Measurements from ENCODE around the gene ADGRG2.

ADGRG2 gene

DNA sequence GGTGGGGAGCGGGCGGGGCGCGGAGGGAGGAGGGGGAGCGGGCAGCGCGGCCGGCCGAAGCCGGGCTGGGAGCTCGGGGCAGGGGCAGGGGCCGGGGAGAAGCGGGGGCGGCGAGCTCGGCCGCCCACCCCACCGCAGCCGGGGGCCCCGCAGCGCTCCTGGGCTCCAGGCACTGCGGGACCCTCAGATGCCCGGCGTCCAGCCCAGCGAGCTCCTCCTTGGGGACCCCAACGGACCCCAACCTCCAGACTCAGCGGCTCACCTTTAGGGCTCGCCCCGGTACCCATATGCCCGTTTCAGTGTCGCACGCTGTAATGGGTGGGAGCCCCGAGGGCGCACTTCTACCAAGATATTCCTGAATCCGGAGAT lies 357 bp upstream of the ADGRG2 start:
- Histone ChIP-seq H3K4me1 (ENCODE audit: control insufficient read depth, low read depth, low read length) (no peaks in the 10 kb centered on the region), H3K18ac (ENCODE audit: low read length) (peak overlapping the region; percentile 64), H3K9ac (ENCODE audit: low read length) (no peak overlapping the region), H3K27ac (ENCODE audit: low read depth, low read length) (no peak overlapping the region), H4K5ac (ENCODE audit: low read length) (no peak overlapping the region), H2BK15ac (replicated peaks; ENCODE audit: low read depth) (no peak overlapping the region), H3K4me2 (ENCODE audit: low read length) (peak overlapping the region; percentile 19), H3K4ac (ENCODE audit: low read depth, low read length) (no peak overlapping the region), H3K79me2 (ENCODE audit: control insufficient read depth, insufficient read depth, low read length) (no peaks in the 10 kb centered on the region), H2AK5ac (ENCODE audit: low read length) (no peak overlapping the region), H3K79me1 (ENCODE audit: low read length) (no peaks in the 10 kb centered on the region), H3K4me3 (ENCODE audit: low read length) (no peak overlapping the region), H3K56ac (ENCODE audit: low read length) (peak overlapping the region; percentile 42), H2BK5ac (ENCODE audit: low read length) (no peak overlapping the region), H4K8ac (ENCODE audit: low read depth, low read length) (no peak overlapping the region), H3K36me3 (ENCODE audit: control insufficient read depth, insufficient read depth, low read length) (no peaks in the 10 kb centered on the region), H3K27me3 (ENCODE audit: insufficient read depth, low read length, poor library complexity) (no peaks in the 10 kb centered on the region), H2BK120ac (ENCODE audit: low read depth, low read length) (peak overlapping the region; percentile 28), H3K23ac (ENCODE audit: low read length) (no peak overlapping the region)
- WGBS (ENCODE audit: extremely low coverage, insufficient coverage, low lambda C conversion rate): no CpG with 5 or more reads among the region's 35 CpGs
- DNase-seq: no peak

DNA sequence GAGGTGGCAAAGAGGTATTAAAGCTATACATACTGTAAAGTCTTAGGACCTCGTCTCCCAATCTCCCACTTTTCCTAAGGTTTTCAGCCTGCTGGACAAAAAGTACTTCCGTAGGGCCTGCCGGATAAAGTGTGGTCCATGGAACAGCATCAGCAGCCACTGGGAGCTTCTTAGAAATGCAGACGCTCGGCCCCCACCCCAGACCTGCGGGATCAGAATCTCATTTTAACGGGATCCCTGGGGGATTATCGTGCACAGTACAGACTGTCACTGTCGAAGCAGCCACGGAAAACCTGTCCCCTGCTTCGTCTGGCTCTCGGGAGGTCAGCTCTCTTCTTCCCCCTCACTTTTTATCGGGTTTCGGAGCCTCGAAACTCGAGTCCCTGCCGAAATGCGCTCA lies 802 bp downstream of the ADGRG2 start:
- Histone ChIP-seq H2BK5ac (ENCODE audit: low read length) (no peak overlapping the region), H3K18ac (ENCODE audit: low read length) (peak overlapping the region; percentile 64), H2BK15ac (replicated peaks; ENCODE audit: low read depth) (no peak overlapping the region), H3K4me1 (ENCODE audit: control insufficient read depth, low read depth, low read length) (no peaks in the 10 kb centered on the region), H4K5ac (ENCODE audit: low read length) (no peak overlapping the region), H3K79me1 (ENCODE audit: low read length) (no peaks in the 10 kb centered on the region), H3K23ac (ENCODE audit: low read length) (no peak overlapping the region), H3K27ac (ENCODE audit: low read depth, low read length) (no peak overlapping the region), H3K4me3 (ENCODE audit: low read length) (no peak overlapping the region), H3K36me3 (ENCODE audit: control insufficient read depth, insufficient read depth, low read length) (no peaks in the 10 kb centered on the region), H3K9ac (ENCODE audit: low read length) (peak overlapping the region; percentile 54), H3K56ac (ENCODE audit: low read length) (peak overlapping the region; percentile 67), H3K79me2 (ENCODE audit: control insufficient read depth, insufficient read depth, low read length) (no peaks in the 10 kb centered on the region), H2BK120ac (ENCODE audit: low read depth, low read length) (no peak overlapping the region), H2AK5ac (ENCODE audit: low read length) (no peak overlapping the region), H3K4me2 (ENCODE audit: low read length) (peak overlapping the region; percentile 38), H4K8ac (ENCODE audit: low read depth, low read length) (no peak overlapping the region), H3K27me3 (ENCODE audit: insufficient read depth, low read length, poor library complexity) (no peaks in the 10 kb centered on the region), H3K4ac (ENCODE audit: low read depth, low read length) (no peak overlapping the region)
- WGBS (ENCODE audit: extremely low coverage, insufficient coverage, low lambda C conversion rate): no CpG with 5 or more reads among the region's 18 CpGs
- no peak for DNase-seq

DNA sequence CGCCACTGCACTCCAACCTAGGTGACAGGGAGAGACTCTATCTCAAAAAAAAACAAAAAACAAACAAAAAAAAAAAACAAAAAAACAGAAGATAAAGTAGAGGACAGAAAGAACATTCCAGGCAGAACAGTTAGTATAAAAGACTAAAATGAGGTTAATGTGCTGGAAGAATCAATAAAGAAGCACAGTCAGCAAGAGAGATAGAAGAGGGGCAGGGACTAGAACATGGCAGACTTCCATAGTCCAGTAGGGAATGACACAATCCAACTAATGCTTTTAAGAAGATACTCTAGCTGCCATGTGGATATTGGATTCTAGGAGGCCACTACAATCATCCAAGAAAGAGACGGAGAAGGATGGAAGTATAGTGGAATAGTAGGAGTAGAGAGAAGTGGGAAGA lies 11.6 kb downstream of the ADGRG2 start:
- Histone ChIP-seq H3K18ac (ENCODE audit: low read length) (no peak overlapping the region), H3K4ac (ENCODE audit: low read depth, low read length) (no peak overlapping the region), H3K36me3 (ENCODE audit: control insufficient read depth, insufficient read depth, low read length) (no peaks in the 10 kb centered on the region), H4K8ac (ENCODE audit: low read depth, low read length) (no peak overlapping the region), H3K4me2 (ENCODE audit: low read length) (no peak overlapping the region), H3K56ac (ENCODE audit: low read length) (no peak overlapping the region), H3K27ac (ENCODE audit: low read depth, low read length) (no peak overlapping the region), H3K4me1 (ENCODE audit: control insufficient read depth, low read depth, low read length) (no peaks in the 10 kb centered on the region), H2AK5ac (ENCODE audit: low read length) (no peak overlapping the region), H3K79me2 (ENCODE audit: control insufficient read depth, insufficient read depth, low read length) (no peaks in the 10 kb centered on the region), H2BK5ac (ENCODE audit: low read length) (no peak overlapping the region), H2BK15ac (replicated peaks; ENCODE audit: low read depth) (no peak overlapping the region), H3K4me3 (ENCODE audit: low read length) (no peak overlapping the region), H2BK120ac (ENCODE audit: low read depth, low read length) (no peak overlapping the region), H3K79me1 (ENCODE audit: low read length) (no peaks in the 10 kb centered on the region), H3K9ac (ENCODE audit: low read length) (no peak overlapping the region), H3K27me3 (ENCODE audit: insufficient read depth, low read length, poor library complexity) (no peaks in the 10 kb centered on the region), H3K23ac (ENCODE audit: low read length) (no peak overlapping the region), H4K5ac (ENCODE audit: low read length) (no peak overlapping the region)
- WGBS (ENCODE audit: extremely low coverage, insufficient coverage, low lambda C conversion rate): 100% methylated on average over 1 of the region's 2 CpGs
- no peak for DNase-seq

DNA sequence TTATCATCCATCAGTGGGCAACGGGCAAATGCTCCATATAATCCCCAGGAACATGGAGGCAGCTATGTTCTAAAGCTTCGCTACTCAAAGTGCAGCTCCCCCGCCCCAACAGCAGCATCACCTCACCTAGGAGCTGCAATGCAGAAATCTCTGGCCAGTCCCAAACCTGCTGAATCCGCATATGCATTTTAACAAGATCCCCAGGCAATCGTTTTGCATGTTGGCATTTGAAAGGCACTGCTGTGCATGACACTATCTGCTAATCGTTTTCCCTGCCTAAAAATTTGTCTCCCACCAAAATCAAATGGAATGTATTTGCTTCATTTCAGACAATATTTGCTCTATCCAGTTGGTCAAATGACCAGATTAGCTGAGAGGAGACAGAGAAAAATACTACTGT lies 15.2 kb downstream of the ADGRG2 start:
- Histone ChIP-seq H4K8ac (ENCODE audit: low read depth, low read length) (no peak overlapping the region), H3K79me1 (ENCODE audit: low read length) (no peaks in the 10 kb centered on the region), H3K27ac (ENCODE audit: low read depth, low read length) (no peak overlapping the region), H3K27me3 (ENCODE audit: insufficient read depth, low read length, poor library complexity) (no peaks in the 10 kb centered on the region), H2BK15ac (replicated peaks; ENCODE audit: low read depth) (no peak overlapping the region), H3K18ac (ENCODE audit: low read length) (no peak overlapping the region), H4K5ac (ENCODE audit: low read length) (no peak overlapping the region), H3K4me1 (ENCODE audit: control insufficient read depth, low read depth, low read length) (no peaks in the 10 kb centered on the region), H3K4me2 (ENCODE audit: low read length) (no peak overlapping the region), H3K9ac (ENCODE audit: low read length) (no peak overlapping the region), H3K4me3 (ENCODE audit: low read length) (no peak overlapping the region), H2BK5ac (ENCODE audit: low read length) (no peak overlapping the region), H3K56ac (ENCODE audit: low read length) (no peak overlapping the region), H2BK120ac (ENCODE audit: low read depth, low read length) (no peak overlapping the region), H3K79me2 (ENCODE audit: control insufficient read depth, insufficient read depth, low read length) (no peaks in the 10 kb centered on the region), H3K23ac (ENCODE audit: low read length) (no peak overlapping the region), H3K36me3 (ENCODE audit: control insufficient read depth, insufficient read depth, low read length) (no peaks in the 10 kb centered on the region), H2AK5ac (ENCODE audit: low read length) (no peak overlapping the region), H3K4ac (ENCODE audit: low read depth, low read length) (no peak overlapping the region)
- no CpG with 5 or more reads among the region's 6 CpGs for WGBS (ENCODE audit: extremely low coverage, insufficient coverage, low lambda C conversion rate)
- DNase-seq: peak; percentile 62

DNA sequence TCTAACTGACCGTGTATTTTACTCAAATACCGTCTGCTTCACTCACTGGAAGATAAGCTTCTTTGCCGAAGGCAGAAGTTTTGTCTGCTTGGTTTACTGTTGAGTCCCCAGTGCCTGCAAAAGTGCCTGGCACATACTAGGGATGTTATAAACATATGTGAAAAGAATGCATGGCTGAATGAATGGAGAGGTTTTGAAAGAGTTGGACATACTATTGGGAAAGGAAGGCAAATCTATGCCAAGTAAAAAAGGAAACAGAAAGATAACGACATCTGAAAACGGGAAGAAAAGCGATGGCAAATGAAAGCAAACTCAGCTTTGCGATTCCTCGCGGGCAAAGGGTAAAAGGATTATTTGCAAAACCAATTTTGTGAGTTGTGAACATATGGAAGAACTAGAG lies 21.7 kb downstream of the ADGRG2 start:
- Histone ChIP-seq H4K8ac (ENCODE audit: low read depth, low read length) (no peak overlapping the region), H3K27me3 (ENCODE audit: insufficient read depth, low read length, poor library complexity) (no peaks in the 10 kb centered on the region), H3K79me1 (ENCODE audit: low read length) (no peaks in the 10 kb centered on the region), H3K18ac (ENCODE audit: low read length) (no peak overlapping the region), H3K27ac (ENCODE audit: low read depth, low read length) (no peak overlapping the region), H2BK120ac (ENCODE audit: low read depth, low read length) (no peak overlapping the region), H3K4me2 (ENCODE audit: low read length) (no peak overlapping the region), H3K36me3 (ENCODE audit: control insufficient read depth, insufficient read depth, low read length) (no peaks in the 10 kb centered on the region), H3K4me3 (ENCODE audit: low read length) (no peak overlapping the region), H3K79me2 (ENCODE audit: control insufficient read depth, insufficient read depth, low read length) (no peaks in the 10 kb centered on the region), H2AK5ac (ENCODE audit: low read length) (no peak overlapping the region), H3K9ac (ENCODE audit: low read length) (no peak overlapping the region), H3K4me1 (ENCODE audit: control insufficient read depth, low read depth, low read length) (no peaks in the 10 kb centered on the region), H3K4ac (ENCODE audit: low read depth, low read length) (no peak overlapping the region), H3K23ac (ENCODE audit: low read length) (no peak overlapping the region), H2BK5ac (ENCODE audit: low read length) (no peak overlapping the region), H4K5ac (ENCODE audit: low read length) (no peak overlapping the region), H3K56ac (ENCODE audit: low read length) (no peak overlapping the region), H2BK15ac (replicated peaks; ENCODE audit: low read depth) (no peak overlapping the region)
- no peak for DNase-seq
- WGBS (ENCODE audit: extremely low coverage, insufficient coverage, low lambda C conversion rate): no CpG with 5 or more reads among the region's 9 CpGs

DNA sequence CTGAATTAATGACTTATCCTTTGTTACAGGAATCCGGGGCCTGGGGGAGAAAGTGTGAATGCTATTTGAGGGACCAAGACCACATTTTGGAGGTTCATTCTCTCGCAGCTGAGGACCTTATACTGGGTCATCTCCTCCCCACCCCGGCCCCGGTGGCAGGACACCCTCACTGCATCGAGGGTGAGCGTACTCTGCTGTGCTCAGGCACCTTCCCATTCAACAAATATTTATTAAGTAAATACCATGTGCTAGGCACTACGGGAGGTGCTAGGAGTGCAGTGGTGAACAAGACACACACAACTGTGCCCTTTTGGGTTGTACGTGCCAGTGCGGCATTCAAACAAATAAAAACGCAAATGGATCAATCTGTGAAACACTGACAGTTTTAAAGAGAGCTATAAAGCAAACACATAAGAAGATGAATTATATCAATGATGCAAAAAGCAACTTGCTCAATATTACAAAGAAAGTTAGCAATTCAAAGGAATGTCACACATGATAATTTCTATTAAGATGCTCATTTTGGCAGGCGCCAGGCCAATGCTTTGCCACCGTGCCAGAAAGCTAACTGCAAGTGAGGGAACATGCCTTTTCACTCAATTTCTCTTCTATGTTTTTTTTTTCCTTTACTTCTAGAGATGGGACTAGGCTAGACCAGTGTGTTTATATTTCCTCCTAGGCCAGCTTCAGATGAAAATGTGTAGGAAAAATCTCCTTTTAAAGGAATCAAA lies 24.6 kb downstream of the ADGRG2 start:
- no CpG with 5 or more reads among the region's 12 CpGs for WGBS (ENCODE audit: extremely low coverage, insufficient coverage, low lambda C conversion rate)
- H3K27me3 ChIP-seq (ENCODE audit: insufficient read depth, low read length, poor library complexity): no peaks in the 10 kb centered on the region
- no peak overlapping the region for H2BK120ac ChIP-seq (ENCODE audit: low read depth, low read length)
- no peaks in the 10 kb centered on the region for H3K79me1 ChIP-seq (ENCODE audit: low read length)
- no peaks in the 10 kb centered on the region for H3K36me3 ChIP-seq (ENCODE audit: control insufficient read depth, insufficient read depth, low read length)
- no peak overlapping the region for H3K4me3 ChIP-seq (ENCODE audit: low read length)
- H3K4ac ChIP-seq (ENCODE audit: low read depth, low read length): no peak overlapping the region
- DNase-seq: no peak
- no peak overlapping the region for H3K27ac ChIP-seq (ENCODE audit: low read depth, low read length)
- no peak overlapping the region for H3K56ac ChIP-seq (ENCODE audit: low read length)
- no peak overlapping the region for H3K23ac ChIP-seq (ENCODE audit: low read length)
- no peak overlapping the region for H4K5ac ChIP-seq (ENCODE audit: low read length)
- H3K79me2 ChIP-seq (ENCODE audit: control insufficient read depth, insufficient read depth, low read length): no peaks in the 10 kb centered on the region
- H3K4me2 ChIP-seq (ENCODE audit: low read length): no peak overlapping the region
- H4K8ac ChIP-seq (ENCODE audit: low read depth, low read length): no peak overlapping the region
- no peak overlapping the region for H2AK5ac ChIP-seq (ENCODE audit: low read length)
- no peak overlapping the region for H3K18ac ChIP-seq (ENCODE audit: low read length)
- H3K4me1 ChIP-seq (ENCODE audit: control insufficient read depth, low read depth, low read length): no peaks in the 10 kb centered on the region
- no peak overlapping the region for H2BK15ac ChIP-seq (replicated peaks; ENCODE audit: low read depth)
- no peak overlapping the region for H3K9ac ChIP-seq (ENCODE audit: low read length)
- no peak overlapping the region for H2BK5ac ChIP-seq (ENCODE audit: low read length)
